PC-9 (cell line): Measurements from ENCODE around the gene FAM171A1. TPM values are rescaled to one million over a fixed set of nuclear protein-coding genes. Genes with fewer than 3 reads are reported as not detected.

ENCODE experiments used
- BruUV-seq: library from RNA; stranded (reverse); fragments of 400-500 nt; replicated peaks from 2 replicates; lab custom pipeline; 2021; lab: Mats Ljungman, UMichigan
- CTCF ChIA-PET: fragments of 300-600 bp; sonication (Branson Sonifier 250); formaldehyde crosslinking; loops from one replicate; lab custom pipeline; 2022; ENCODE audit warnings: antibody characterized with exemption; lab: Charles Lee
- POLR2A ChIA-PET: fragments of 300-600 bp; sonication (Branson Sonifier 250); formaldehyde crosslinking; loops from one replicate; lab custom pipeline; 2022; ENCODE audit warnings: antibody characterized with exemption; ENCODE audit not compliant: unreplicated experiment; lab: Charles Lee
- DNase-seq, 2 experiments: peaks; one replicate each; pipeline versions ENCODE4 v3.0.0 to v3.0.0-alpha.2; 2015 to 2022; ENCODE audit warnings: mixed read lengths in 1 of 2
- H2AFZ ChIP-seq: fragments of 200-600 bp; sonication (generic); 2 replicates; pipeline ENCODE4 v1.8.1; 2017; ENCODE audit warnings: antibody characterized with exemption
- H3F3A ChIP-seq: fragments of 200-600 bp; sonication (generic); 2 replicates; pipeline ENCODE4 v1.8.1; 2017; ENCODE audit warnings: antibody characterized with exemption, mild to moderate bottlenecking, low read depth; ENCODE audit not compliant: insufficient read depth
- H3K27ac ChIP-seq: fragments of 200-600 bp; sonication (generic); 2 replicates; pipeline ENCODE4 v1.6.1; 2016; ENCODE audit warnings: mixed run types
- H3K27me3 ChIP-seq: fragments of 200-600 bp; sonication (generic); 2 replicates; pipeline ENCODE4 v1.6.1; 2016; ENCODE audit warnings: low read depth, mixed run types; ENCODE audit not compliant: insufficient read depth
- H3K36me3 ChIP-seq: fragments of 200-600 bp; sonication (generic); 2 replicates; pipeline ENCODE4 v1.6.1; 2016; ENCODE audit warnings: low read depth, mixed run types
- H3K4me1 ChIP-seq: fragments of 200-600 bp; sonication (generic); replicated peaks from 2 replicates; pipeline ENCODE4 v1.6.1; 2016; ENCODE audit warnings: mixed run types; ENCODE audit not compliant: insufficient read depth
- H3K4me2 ChIP-seq: fragments of 200-600 bp; sonication (generic); 2 replicates; pipeline ENCODE4 v1.6.1; 2017; ENCODE audit warnings: mixed run types
- H3K4me3 ChIP-seq: fragments of 200-600 bp; sonication (generic); 2 replicates; pipeline ENCODE4 v1.6.1; 2016; ENCODE audit warnings: mixed run types
- H3K79me2 ChIP-seq: fragments of 200-600 bp; sonication (generic); 2 replicates; pipeline ENCODE4 v1.6.1; 2017; ENCODE audit warnings: low read depth, mixed run types
- H3K9me2 ChIP-seq: fragments of 200-600 bp; sonication (generic); 2 replicates; pipeline ENCODE4 v1.8.1; 2017; ENCODE audit warnings: mild to moderate bottlenecking; ENCODE audit not compliant: insufficient read depth
- H3K9me3 ChIP-seq: fragments of 200-600 bp; sonication (generic); 2 replicates; pipeline ENCODE4 v1.8.1; 2016; ENCODE audit warnings: low read depth; ENCODE audit not compliant: insufficient read depth
- H4K20me1 ChIP-seq: fragments of 200-600 bp; sonication (generic); 2 replicates; pipeline ENCODE4 v1.8.1; 2017; ENCODE audit not compliant: insufficient read depth
- EZH2 ChIP-seq: fragments of 200-600 bp; sonication (generic); IDR thresholded peaks from 2 replicates; pipeline ENCODE4 v1.8.0; 2017; ENCODE audit warnings: antibody characterized with exemption, low read depth
- intact Hi-C: fragments of 100-400 bp; cut with micrococcal nuclease; formaldehyde crosslinking; loops from one replicate; pipeline ENCODE4 v1.10.0; 2022; ENCODE audit not compliant: unreplicated experiment
- total RNA-seq: library from RNA; stranded (reverse); gene quantifications from 2 replicates; pipeline ENCODE4 v1.2.3, GENCODE V29; 2021
- TF ChIP-seq, protein P1 (sequence below): fragments of 200-600 bp; sonication (generic); conservative IDR thresholded peaks from 2 replicates; pipeline ENCODE4 v1.6.1; 2017; ENCODE audit warnings: mixed run types, antibody characterized with exemption, mild to moderate bottlenecking, moderate library complexity

The FAM171A1 gene
- total RNA-seq, 1 experiment from 2014 or later, result 3.0 TPM

DNA sequence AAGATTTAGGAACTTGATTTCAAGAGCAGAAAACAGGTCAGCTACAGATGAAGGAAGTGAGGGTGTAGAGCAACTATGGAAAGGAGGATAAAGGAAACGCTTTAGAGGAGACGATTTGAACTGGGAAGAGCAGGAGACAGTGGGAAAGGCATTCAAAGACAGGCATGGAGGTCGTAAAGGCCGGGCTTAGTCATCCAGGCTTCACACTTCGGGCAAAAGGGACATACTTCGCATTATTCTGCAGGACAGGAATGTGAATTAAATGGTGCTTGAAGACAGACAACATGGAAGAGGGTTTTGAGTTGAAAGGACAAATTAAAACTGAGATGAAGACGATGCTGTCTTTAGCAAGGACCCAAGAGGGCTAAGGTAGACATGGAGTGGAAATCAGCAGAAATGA, 8.1 kb downstream of the FAM171A1 start:
- peaks cover 76% of the 10 kb centered on the region for H3K27me3 ChIP-seq
- H3K4me2 ChIP-seq, result no peak overlapping the region
- H3K27ac ChIP-seq, result no peak overlapping the region
- ChIA-PET CTCF (no interaction called here), POLR2A (no interaction called here)
- no TSS peak for BruUV-seq
- H4K20me1 ChIP-seq, result no peaks in the 10 kb centered on the region
- no peak overlapping the region for H3K4me3 ChIP-seq
- DNase-seq, result no peak
- no peaks in the 10 kb centered on the region for H3F3A ChIP-seq
- H3K9me3 ChIP-seq, result no peaks in the 10 kb centered on the region
- no peaks in the 10 kb centered on the region for H3K79me2 ChIP-seq
- intact Hi-C loops, result no loop called here
- H3K9me2 ChIP-seq, result no peaks in the 10 kb centered on the region
- H2AFZ ChIP-seq, result no peak overlapping the region
- H3K4me1 ChIP-seq, result no peaks in the 10 kb centered on the region
- no peaks in the 10 kb centered on the region for H3K36me3 ChIP-seq
- TF ChIP-seq, protein P1, sequence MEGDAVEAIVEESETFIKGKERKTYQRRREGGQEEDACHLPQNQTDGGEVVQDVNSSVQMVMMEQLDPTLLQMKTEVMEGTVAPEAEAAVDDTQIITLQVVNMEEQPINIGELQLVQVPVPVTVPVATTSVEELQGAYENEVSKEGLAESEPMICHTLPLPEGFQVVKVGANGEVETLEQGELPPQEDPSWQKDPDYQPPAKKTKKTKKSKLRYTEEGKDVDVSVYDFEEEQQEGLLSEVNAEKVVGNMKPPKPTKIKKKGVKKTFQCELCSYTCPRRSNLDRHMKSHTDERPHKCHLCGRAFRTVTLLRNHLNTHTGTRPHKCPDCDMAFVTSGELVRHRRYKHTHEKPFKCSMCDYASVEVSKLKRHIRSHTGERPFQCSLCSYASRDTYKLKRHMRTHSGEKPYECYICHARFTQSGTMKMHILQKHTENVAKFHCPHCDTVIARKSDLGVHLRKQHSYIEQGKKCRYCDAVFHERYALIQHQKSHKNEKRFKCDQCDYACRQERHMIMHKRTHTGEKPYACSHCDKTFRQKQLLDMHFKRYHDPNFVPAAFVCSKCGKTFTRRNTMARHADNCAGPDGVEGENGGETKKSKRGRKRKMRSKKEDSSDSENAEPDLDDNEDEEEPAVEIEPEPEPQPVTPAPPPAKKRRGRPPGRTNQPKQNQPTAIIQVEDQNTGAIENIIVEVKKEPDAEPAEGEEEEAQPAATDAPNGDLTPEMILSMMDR, result no peak
- no peak for TF ChIP-seq EZH2

DNA sequence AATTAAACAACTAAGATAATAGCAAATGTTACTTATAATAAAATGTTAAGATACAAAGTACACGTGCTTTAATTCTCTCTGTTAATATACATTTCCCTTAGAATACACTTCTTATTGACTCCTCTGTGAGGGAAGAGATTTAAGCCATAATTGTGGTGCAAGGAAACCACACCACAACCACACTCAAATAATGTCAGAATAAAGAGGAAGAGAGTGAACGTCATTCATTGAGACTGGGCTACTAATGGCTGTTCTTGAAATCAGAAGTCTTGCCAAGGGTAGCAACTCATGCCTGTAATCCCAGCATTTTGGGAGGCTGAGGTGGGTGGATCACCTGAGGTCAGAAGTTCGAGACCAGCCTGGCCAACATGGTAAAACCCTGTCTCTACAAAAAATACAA, 10.0 kb downstream of the FAM171A1 start:
- BruUV-seq, result no TSS peak
- H2AFZ ChIP-seq, result no peak overlapping the region
- no peaks in the 10 kb centered on the region for H4K20me1 ChIP-seq
- no peaks in the 10 kb centered on the region for H3K79me2 ChIP-seq
- intact Hi-C loops, result no loop called here
- H3K27me3 ChIP-seq, result peaks cover 73% of the 10 kb centered on the region
- TF ChIP-seq EZH2, result no peak
- TF ChIP-seq, protein P1, result no peak
- no peaks in the 10 kb centered on the region for H3K4me1 ChIP-seq
- no peaks in the 10 kb centered on the region for H3K36me3 ChIP-seq
- POLR2A ChIA-PET, result no interaction called here
- no peaks in the 10 kb centered on the region for H3K9me3 ChIP-seq
- no peak overlapping the region for H3K27ac ChIP-seq
- no peak for DNase-seq
- H3K4me2 ChIP-seq, result no peak overlapping the region
- no peaks in the 10 kb centered on the region for H3F3A ChIP-seq
- no peaks in the 10 kb centered on the region for H3K9me2 ChIP-seq
- H3K4me3 ChIP-seq, result no peak overlapping the region
- CTCF ChIA-PET, result no interaction called here

DNA sequence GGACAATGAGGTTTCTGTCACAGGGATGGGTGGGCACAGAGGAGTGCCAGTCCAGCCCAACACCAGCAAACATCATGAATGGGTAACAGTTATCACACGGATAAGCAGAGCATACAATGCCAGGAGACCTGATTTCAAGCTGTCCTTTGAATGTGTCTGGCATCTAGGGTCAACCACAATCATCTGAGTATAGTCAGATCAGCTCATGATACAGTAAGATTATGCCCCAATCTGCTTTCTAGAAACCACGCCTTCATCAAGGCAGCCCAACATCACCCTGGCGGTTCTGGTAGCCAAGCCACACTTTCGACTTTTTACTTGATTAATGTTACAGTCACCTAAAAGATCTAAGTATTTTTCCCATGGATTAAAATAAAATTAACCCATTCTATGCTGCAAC, 10.5 kb downstream of the FAM171A1 start:
- TF ChIP-seq, protein P1, result no peak
- TF ChIP-seq EZH2, result no peak
- Histone ChIP-seq H3K36me3 (no peaks in the 10 kb centered on the region), H3K4me3 (no peak overlapping the region), H3K27me3 (peaks cover 71% of the 10 kb centered on the region), H3K9me2 (no peaks in the 10 kb centered on the region), H3F3A (no peaks in the 10 kb centered on the region), H4K20me1 (no peaks in the 10 kb centered on the region), H2AFZ (no peak overlapping the region), H3K27ac (no peak overlapping the region), H3K9me3 (no peaks in the 10 kb centered on the region), H3K4me1 (no peaks in the 10 kb centered on the region), H3K79me2 (no peaks in the 10 kb centered on the region), H3K4me2 (no peak overlapping the region)
- no TSS peak for BruUV-seq
- intact Hi-C loops, result no loop called here
- DNase-seq, result no peak
- ChIA-PET CTCF (no interaction called here), POLR2A (no interaction called here)
